GM18519 (cell line): ENCODE results near the gene ACADVL.

Experiments used
- ATAC-seq: cut with Tn5 transposase; IDR thresholded peaks from one replicate; pipeline ENCODE4 v1.9.1; 2021; ENCODE audit warnings: mild to moderate bottlenecking, moderate library complexity; ENCODE audit not compliant: unreplicated experiment, low FRiP score

The ACADVL gene

DNA sequence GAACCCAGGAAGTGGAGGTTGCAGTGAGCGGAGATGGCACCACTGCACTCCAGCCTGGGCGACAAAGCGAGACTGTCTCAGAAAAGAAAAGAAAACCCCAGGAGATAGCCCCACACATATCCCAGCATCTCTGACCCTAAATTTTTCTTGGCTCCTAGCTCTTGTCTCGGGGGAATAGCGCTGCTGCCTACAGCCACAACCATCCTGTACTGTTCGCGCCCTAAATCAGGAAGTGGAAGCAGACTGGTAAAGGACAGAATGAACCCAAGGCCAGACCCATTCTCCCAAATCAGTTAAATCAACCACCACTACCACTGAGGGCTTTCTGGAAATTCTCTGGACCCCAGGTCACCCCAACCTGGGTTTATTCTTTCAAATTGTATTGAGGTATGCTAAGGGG, 30.1 kb downstream of the ACADVL start:
- no peak for ATAC-seq

DNA sequence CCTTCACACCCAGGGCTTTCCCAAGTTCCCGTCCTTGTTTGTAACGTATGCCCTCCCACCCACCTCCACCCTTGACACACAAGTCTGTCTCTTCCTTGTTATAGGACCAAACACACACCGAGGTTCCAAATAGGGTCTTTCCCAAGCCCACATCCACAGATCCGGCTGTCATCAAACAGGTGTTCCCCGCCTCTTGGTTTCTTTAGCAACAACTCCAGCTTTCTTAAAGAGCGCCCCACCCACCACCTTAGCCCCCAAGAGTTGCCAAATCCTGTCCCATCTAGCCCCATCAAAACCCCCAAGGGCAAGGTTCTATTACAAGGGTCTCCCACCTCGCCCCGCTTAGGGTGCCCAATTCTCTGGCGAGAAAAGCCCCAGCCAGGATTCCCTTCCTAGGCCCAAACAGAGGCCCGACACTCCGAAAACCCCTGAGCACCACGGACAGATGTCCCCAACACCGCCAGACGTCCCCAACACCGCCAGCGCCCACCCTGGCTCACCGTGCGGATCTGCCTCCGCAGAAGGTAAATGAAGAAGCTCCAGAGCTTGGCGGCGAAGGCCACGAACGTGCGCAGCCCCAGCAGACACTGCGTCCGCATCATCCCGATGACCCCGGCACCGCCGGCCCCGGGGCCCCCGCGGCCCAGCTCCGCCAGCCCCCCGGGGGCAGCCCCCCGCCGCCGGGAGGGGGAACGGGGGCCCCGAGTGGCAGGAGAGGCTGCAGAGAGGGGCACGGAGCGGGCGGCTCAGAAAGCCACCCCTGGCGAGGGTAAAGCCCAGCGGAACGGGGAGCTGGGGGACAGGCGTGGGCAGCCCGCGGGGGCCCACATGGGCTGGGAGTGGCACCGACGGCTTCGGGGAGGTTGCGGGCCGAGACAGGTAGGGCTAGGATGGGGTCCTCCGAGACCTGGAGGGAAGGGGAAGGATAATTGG, 31.2 kb downstream of the ACADVL start:
- ATAC-seq, result no peak

DNA sequence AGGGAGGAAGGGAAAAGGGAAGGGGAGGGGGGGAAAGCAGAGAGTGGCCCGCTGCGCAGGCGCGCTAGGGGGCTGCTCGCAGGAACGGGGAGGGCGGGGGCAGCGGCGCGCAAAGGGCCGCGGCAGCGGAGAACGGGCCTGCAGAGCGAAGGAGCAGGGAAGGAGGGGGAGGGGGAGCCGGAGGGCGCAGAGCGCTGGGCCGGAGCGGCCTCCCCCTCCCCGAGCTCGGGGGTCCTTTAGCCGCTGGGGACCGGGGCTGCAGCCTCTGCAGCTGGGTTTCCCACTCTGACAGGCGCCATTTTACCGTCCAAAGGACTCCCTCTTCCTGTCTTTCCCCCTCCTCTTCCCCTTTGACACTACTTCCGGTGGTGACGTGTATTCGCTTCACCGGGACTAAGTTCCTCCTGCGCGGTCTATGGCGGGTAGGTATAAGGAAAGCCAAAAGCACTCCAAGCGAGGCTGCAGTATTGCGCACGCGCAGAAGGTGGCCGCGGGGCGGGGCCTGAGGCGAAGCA, 32.0 kb downstream of the ACADVL start, which contains the start of gene CTDNEP1:
Gene CTDNEP1, minus strand, starts transcription at position 74 of the 515 bp plus-strand sequence. CDS start 438 bp downstream, outside the sequence.
- ATAC-seq, result peak; percentile 73

DNA sequence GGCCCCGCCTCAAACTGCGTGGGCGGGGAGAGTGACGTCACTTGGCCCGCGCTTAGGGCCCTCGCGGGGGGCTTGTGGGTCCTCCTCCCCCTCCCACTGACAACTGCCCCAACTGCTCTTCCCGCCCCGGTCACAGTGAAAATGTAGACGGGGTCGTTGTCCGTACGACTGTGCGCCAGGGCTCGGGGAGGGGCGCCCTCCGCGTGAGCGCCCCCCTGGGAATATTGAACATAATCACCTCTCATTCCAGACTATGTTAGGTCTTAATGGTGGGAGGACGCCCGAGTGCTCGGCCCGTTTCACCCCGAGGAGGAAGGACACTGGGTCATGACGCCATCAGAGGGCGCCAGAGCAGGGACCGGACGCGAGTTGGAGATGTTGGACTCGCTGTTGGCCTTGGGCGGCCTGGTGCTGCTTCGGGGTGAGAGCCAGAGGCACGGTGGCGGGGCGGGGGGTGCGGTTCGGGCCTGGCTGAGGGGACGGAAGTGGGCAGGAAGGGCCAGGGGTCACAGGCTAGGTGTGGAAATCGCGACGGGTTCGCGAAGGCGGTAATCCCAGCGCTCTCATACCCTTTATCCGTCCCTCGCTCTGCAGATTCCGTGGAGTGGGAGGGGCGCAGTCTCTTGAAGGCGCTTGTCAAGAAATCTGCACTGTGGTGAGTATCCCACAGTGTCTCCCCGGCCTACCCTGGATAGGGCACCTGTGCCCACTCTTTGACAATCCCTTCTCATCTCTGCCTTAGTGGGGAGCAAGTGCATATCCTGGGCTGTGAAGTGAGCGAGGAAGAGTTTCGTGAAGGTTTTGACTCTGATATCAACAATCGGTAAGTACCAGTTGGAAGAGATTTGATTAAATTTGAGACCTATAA, 32.7 kb downstream of the ACADVL start, which contains the start of gene ELP5:
Gene ELP5, plus strand, starts transcription at position 40 of the 868 bp plus-strand sequence. Its CDS starts 336 bp downstream, at position 376.
- peak; percentile 23 for ATAC-seq

DNA sequence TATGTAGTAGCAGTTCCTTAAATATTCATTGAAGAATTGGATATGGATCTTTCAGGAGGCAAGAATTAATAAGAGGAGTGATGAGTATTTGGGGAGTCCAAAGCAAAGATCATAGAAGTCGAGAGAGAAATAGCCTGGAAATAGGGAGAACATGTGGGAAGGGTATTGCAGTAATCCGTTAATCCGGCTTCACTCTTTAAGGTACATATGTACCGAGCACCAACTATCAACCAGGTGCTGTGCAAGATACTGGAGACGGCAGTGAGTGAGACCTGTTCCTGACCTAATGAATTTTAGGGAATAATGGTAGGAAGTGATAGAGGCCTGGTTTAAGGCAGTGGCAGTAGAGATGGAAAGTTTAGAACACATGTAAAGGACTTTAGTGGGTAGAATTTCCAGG, 33.3 kb downstream of the ACADVL start:
- no peak for ATAC-seq

DNA sequence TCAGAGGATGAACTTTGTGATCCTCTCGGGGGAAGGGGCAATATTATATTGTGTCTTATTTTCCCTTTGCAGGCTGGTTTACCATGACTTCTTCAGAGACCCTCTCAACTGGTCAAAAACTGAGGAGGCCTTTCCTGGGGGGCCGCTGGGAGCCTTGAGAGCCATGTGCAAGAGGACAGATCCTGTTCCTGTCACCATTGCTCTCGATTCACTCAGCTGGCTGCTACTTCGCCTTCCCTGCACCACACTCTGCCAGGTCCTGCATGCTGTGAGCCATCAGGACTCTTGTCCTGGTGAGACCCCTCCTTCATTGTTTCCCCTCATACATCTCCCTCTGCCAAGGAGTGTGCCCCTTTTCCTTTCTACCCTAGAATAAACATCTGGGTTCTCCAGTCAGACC, 34.8 kb downstream of the ACADVL start:
- no peak for ATAC-seq

DNA sequence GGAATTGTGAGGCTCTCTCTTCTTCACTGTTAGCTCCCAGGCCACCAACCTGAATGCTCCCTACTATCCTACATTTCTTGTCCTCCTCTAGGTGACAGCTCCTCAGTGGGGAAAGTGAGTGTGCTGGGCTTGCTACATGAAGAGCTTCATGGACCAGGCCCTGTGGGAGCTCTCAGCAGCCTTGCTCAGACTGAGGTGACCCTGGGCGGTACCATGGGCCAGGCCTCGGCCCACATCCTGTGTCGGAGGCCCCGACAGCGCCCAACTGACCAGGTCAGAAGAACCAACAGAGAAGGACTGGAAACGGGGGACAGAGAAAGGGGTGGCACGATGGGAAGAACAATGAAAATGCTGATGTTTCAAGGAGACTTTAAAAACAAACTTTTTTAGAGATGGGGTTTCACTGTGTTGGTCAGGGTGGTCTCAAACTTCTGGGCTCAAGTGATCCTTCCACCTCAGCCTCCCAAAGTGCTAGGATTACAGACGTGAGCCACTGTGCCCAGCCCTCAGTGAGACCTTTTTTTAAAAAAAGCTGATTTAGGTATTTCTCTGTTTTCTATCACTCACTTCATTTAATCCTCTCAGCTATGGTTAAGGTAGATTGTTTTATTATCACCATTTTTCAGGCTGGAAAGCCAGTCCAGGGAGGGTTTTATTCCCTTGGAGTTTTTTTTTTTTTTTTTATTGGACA, 37.2 kb downstream of the ACADVL start:
- no peak for ATAC-seq

DNA sequence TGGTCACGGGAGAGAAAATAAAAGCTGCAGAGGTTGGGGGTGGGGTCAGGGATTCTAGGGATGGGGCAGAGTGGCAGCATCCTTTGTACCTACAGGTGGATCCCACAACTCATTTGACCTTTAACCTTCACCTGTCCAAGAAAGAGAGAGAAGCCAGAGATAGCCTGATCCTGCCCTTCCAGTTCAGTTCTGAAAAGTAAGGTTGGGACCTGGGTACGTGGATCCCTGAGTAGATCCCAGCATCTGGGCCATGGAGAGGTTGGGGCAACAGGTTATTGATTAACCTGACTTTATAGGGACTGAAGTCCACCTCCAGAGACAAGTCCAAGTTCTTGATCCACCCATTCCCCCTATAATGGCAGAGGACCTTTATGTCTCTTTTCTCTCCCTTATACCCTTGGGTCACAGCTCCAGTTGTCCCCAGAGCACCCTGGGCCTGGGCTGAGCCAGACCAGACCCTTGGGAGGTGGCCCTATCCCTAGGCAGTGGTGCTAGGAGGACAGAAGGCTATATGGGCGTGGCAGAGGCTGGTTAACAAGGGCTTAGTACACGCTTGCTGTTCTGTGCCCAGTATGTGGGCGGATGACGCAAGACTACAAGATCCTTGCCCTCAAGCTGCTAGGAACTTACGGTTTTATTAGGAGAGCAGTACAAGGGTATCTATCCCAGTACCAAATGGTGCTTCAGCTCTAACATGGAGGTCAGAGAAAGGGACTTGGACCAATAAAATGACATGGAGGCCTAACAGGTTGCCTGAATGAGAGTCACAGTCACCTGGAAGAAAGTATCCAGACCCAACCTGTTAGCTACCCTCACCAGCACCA, 39.2 kb downstream of the ACADVL start:
- ATAC-seq, result no peak

DNA sequence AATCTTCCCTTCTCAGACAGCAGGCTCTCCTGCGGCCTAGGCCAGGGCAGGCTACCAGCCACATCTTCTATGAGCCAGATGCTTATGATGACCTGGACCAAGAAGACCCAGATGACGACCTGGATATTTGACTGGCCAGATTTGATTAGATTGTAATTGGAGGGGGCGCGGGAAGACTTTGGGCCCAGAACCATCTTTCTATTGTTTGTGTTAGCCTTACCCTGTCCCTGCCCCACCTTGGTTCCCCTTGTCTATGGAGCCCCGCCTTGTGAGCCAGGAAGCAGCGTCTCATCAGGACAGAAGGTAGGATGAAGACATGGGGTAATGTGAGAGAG, 39.8 kb downstream of the ACADVL start:
- ATAC-seq, result no peak

DNA sequence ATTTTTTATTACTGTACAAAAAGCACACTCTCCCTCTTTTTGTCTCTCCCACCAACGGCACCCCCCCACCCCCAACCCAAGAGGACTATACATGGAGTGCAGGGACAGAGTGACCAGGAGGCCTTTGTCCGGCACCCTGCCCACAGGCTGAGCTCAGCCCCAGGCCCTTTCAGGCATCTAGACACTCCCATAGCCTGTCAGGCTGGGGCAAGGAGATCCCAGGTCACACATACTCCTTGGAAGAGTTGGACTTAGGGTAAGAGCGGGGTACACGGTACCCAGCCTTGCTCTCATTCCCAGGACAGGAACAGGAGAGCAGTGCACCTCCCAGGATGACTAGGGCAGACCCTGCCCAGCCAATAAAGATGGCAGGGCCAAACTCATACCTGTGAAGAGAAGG, 40.4 kb downstream of the ACADVL start:
- no peak for ATAC-seq

DNA sequence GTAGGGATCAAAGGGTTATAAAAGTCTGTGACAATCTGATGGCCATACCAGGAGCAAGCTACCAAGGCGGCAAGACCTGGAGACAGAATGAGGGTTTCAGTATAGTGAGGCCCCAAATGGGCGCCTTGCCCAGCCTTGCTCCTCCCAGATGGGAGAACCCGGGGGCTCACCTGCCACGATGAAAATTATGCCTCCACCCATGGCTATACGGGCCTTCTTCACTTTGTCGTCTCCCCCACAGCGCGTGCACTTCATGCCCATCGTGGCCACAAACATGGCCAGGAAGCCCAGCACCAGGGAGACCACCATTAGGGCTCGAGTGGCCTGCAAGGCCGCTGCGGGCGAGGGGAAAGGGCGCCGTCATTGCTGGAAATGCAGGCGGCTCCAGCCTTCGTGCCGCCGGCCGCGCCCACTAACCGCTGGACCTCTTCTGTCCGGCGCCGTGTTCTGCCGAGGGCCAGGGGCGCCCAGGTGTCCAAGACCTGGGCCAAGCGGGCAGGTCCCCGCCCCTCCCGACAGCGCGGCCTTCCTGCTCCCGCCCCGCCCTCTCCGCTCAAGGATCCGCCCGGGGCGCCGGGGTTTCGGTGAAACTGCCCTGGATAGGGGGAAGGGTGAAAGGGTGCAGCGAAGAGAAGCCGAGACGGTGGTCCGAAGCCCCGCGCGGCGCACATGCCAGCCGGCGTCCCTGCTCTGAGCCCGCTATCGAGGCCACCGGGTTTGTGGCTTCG, 41.1 kb downstream of the ACADVL start:
- no peak for ATAC-seq

DNA sequence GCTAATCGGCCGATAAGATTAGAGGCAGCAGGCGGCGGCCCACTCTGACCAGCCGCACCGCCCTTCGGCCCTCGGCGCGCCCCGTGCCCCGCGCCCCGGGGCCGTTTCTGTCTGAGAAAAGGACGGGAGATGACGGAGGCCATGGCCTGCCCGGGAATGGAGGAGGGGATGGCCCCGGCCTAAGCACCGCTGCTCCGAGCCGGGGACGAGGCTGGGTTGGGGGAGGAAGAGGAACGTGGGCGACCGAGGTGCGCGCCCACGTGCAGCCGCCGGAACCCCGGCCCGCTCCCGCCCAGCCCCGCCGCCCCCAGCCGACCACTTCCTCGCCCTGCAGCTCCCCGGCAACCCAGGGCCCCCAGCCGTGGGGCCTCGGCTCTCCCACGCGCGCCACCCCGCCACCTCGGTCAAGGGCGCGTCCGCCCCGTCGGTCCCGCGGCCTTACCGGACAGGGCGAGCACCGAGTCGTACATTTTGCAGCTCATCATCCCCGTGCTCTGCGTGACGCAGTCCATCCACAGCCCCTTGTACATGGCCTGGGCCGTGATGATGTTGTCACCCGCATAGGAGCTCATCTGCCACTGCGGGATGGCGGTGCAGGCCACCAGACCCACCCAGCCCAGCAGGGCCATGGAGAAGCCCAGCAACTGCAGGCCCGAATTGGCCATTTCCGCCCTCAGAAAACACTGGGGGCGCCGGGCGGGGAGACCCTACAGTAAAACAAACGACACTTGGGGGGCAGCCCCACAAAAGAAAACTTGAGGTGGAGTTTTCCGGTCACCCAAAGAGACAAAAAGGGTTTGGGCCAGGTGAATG, 41.8 kb downstream of the ACADVL start:
- ATAC-seq, result no peak

DNA sequence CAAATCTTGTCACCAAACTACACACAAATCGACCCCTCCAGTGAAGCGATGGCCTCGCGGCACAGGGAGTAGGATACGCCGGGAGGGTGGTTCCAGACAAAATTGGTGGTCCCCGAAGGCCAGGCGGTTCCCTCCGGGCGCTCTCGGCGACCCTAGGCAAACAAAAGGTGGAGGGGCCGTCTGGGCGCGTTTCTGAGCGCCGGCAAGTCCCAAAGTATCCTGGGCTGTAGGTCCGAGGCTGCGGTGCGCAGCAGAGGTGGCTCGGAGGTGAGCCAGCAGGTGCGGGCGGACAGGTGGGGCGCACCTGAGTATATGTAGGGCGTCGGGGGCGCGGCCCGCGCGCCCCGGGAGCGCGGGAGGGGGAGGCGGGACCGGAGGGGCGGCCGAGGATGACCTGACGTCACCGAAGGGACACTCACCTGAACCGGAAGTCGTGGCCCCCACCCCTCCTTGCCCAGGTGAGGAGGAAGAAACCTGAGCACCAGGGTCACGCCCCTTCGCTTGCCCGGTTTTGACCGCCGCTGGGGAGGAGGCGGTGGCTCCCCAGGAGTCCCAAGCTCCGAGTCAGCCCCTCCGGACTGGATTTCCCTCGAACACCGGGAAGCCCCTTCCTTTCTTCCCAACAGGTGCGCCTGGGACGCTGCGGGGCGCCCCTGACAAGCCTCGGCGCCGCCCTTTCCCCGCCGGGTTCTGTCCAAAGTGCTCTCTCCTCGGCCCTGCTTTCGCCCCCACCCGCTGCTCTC, 42.6 kb downstream of the ACADVL start, which contains the start of gene CLDN7:
Gene CLDN7, minus strand, starts transcription at position 287 of the 743 bp plus-strand sequence. CDS start 435 bp downstream, outside the sequence.
- no peak for ATAC-seq

DNA sequence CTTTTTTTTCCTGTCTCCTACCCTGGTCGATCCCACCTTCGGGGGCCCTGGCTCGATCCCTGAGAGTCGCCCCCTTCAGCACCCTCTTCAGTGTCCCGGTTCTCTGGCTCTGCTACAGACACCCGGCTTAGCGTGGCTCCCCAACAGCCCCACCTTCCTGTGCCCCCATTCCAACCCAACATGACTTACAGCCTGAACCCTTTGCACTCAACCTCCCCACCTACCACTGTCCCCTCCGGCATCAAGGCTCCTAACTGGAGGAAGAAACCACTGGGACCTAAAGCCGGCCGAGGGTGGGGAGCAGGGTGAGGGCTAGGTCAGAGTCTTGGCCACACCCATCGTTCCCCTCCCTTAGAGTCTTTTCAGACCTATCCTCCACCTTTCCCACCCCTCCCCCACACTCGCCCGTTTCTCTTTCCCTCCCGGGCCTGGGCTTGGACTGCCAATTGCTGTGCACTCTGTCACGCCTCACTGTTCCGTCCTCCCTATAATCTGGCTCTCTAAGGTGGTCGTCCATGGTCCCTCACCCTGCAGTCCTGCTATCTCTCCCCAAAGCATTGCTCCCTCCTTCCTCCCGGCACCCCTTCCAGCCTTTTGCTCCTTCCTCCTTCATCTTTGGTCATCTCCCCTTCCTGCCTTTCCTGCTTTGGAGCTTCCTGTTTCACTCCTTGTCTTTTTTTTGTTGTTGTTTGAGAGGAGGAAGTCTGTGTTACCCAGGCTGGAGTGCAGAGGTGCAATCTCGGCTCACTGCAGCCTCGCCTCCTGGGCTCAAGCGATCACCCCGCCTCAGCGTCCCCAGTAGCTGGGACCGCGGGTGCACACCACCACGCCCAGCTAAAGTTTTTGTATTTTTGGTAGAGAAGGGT, 43.4 kb downstream of the ACADVL start:
- no peak for ATAC-seq

DNA sequence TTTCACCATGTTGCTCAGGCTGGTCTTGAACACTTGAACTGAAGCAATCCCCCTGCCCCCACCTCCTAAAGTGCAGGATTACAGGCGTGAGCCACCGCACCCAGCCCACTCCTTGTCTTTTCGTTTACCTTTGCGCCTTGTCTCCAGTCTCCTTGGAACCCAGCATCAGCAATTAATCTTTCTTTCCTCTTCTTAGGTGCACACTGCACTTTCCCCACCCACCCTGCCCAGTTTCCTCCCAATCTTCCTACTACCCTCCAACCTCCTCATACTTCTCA, 44.0 kb downstream of the ACADVL start:
- no peak for ATAC-seq

DNA sequence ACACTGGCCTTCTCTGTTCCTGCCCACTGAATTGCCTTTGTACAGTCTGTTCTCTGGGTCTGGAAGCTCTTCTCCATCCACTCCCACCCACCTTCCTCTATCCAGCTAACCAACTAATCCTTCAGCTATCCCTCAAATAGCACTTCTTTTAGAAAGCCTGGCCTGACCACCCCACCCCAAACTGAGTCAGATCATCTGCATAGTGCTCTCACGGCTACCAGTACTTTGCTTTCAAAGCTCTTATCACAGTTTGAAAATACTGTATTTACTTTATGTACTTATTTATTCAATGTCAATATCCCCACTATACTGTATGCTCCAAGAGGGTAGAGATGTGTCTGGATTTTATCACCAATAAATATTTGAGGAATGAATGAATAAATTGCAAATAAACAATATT, 47.0 kb downstream of the ACADVL start:
- ATAC-seq, result no peak
